Measurements from ENCODE around the gene CACYBP. TPM values are rescaled to one million over a fixed set of nuclear protein-coding genes. Genes with fewer than 3 reads are reported as not detected.

The CACYBP gene, protein sequence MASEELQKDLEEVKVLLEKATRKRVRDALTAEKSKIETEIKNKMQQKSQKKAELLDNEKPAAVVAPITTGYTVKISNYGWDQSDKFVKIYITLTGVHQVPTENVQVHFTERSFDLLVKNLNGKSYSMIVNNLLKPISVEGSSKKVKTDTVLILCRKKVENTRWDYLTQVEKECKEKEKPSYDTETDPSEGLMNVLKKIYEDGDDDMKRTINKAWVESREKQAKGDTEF
- 266 TPM for total RNA-seq

DNA sequence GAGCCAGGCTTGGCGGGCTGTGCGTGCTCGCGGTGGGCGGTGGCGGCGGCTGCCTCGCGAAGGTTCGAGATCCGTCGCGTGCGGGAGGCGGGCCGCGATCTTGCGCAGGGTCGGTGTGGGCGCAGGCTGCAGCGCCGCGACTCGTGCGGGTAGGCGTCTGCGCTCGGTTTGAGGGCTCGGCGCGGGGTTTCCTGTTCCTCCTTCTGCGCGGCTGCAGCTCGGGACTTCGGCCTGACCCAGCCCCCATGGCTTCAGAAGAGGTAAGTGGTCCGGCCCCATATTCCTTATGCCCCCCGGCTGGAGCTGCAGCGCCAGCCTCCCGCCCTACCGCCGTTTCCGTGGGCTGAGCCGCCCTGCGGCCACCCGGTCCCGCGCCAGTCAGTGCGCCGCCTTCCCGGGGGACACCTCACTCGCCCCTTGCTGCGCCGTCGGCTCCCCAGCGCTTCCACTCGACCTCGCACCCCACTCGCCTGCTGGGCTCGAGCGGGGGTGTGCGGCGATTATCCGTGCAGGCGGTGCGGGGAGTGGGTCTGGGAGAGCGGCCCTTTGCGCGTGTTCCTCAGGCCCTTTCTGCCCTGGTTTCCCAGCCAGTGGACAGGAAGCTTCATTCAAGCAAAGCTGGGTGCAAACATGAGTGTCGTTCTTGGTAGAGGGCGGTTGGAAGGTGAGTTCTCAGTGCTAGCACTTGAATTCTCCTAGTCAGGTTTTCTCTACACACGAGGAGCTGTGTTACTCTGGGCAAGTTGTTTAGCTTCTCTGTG is at the start of gene CACYBP:
Gene CACYBP (plus strand): TSS at position 12 of the 761 bp plus-strand sequence. CDS start 234 bp downstream, at position 246.

DNA sequence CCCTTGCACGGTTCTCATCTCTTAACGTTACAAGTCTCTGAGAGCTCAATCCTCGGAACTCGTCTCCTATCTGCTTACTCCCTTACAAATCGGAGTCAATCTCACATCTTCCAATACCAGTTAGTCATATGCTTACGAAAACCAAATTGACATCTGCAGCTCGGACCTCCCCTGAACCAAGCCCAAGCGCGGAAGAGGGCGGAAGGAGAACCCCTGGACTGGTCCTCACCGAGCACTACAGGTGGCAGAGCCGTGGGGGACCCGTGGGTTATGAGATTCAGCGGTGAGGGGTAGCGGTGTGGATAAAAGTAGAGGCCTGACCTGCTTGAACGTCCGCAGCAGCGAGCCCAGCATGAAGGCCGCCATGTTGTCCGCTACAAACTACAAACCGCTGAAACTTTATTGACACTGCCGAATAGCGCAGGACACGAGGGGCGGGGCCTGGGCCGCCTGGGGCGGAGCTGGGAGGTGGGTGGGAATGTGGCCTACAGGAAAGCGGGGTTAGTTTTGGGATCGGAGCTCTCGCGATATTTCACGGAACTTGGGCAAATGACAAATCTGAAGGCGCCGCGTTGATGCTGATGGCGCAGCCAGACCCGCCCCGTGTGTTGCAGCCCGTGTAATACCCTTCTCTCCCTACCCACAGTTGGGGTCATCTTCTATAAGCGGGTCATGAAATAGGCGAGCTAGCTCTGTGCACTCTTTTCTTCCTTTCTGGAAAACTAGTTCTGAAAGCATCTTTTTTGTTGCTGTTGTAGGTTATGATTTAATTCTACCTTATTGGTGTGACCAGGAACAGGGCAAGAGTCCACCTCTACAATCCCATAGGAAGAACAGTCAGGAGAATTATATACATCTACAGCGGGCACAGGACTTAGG is 23.5 kb downstream of the CACYBP start, which contains the start of gene MRPS14:
Gene MRPS14 (minus strand): TSS at position 383 of the 879 bp plus-strand sequence. CDS start 17 bp downstream, at position 366.

Small RNA genes lying within 50 kb of the gene (small RNA-seq; reads per million reads assigned to genes)
- gene RF00019 = not detected
- gene RNU6-307P = not detected

Other genes starting within 250 kb of the CACYBP start
- 57.7 TPM for gene MRPS14, start 23.5 kb downstream of the CACYBP start, total RNA-seq
- gene TNN, start 67.9 kb downstream of the CACYBP start, total RNA-seq = 0.69 TPM
- gene KIAA0040, start 192.8 kb downstream of the CACYBP start, total RNA-seq = 1.2 TPM